ENCODE data around the gene TDRD1.

Gene TDRD1

DNA sequence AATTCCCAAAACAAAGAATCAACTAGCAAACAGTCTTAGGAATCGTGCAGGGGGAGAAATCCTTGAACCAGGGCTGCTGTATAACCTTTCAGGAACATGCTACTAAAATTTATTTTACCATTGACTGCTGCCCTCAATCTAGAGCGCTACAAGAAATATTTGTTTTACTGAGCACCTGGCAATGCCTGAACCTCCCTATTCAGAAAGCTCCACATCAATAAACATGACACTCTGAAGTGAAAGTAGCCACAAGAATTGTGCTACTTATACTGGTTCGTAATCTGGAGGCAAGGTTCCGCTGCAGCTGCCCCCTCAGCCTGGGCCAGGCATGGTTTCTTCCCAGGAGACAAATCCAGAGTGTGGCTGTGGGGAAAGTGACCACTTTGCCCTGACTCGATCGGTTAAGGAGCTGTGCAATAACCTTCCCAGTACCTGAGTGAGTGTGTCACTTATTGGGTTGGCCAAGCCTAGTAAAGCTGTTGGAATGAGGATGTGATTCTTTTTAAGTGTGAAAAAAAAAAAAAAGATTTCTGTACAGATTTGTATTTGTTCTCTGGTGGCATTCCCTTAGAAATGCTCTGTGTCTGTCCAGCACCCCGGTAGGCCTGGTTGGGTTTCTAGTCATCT, 67.6 kb downstream of the TDRD1 start:
- no peak for DNase-seq (ENCODE audit: low read depth)
- TF ChIP-seq, protein P1, sequence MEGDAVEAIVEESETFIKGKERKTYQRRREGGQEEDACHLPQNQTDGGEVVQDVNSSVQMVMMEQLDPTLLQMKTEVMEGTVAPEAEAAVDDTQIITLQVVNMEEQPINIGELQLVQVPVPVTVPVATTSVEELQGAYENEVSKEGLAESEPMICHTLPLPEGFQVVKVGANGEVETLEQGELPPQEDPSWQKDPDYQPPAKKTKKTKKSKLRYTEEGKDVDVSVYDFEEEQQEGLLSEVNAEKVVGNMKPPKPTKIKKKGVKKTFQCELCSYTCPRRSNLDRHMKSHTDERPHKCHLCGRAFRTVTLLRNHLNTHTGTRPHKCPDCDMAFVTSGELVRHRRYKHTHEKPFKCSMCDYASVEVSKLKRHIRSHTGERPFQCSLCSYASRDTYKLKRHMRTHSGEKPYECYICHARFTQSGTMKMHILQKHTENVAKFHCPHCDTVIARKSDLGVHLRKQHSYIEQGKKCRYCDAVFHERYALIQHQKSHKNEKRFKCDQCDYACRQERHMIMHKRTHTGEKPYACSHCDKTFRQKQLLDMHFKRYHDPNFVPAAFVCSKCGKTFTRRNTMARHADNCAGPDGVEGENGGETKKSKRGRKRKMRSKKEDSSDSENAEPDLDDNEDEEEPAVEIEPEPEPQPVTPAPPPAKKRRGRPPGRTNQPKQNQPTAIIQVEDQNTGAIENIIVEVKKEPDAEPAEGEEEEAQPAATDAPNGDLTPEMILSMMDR (conservative IDR thresholded peaks at IDR 0.05; ENCODE audit: control insufficient read depth, insufficient read depth, low read depth, low read length) = no peak

GRCh38 chr10:114250236-114250635, 71.1 kb downstream of the TDRD1 start:
- DNase-seq (ENCODE audit: low read depth) = no peak
- TF ChIP-seq, protein P1 (conservative IDR thresholded peaks at IDR 0.05; ENCODE audit: control insufficient read depth, insufficient read depth, low read depth, low read length) = no peak
- no peak overlapping the region for H3K4me3 ChIP-seq (ENCODE audit: control insufficient read depth, low read depth, low read length)

More for the DNA sequence above, 67.6 kb downstream of the TDRD1 start:
- H3K4me3 ChIP-seq (ENCODE audit: control insufficient read depth, low read depth, low read length) = no peak overlapping the region

DNA sequence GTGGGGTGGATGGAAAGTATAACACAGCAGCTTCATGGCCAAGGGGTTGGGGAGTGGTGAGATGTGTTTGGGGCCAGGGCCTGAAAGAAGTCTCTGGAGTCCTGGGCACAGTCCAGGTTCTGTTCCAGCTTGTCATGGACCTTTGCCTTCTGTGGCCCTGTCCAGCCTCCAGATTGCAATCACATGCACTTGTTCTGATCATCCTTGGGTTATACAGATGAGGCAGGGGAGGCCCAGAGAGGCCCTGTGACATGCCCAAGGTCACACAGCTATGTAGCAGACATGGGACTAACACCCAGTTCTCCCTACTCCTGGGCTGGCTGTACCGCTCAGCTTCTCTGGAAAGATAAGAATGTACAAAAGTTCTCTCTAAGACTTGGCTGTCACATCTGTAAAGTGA, 71.6 kb downstream of the TDRD1 start:
- no peak for DNase-seq (ENCODE audit: low read depth)
- TF ChIP-seq, protein P1 (conservative IDR thresholded peaks at IDR 0.05; ENCODE audit: control insufficient read depth, insufficient read depth, low read depth, low read length) = no peak
- no peak overlapping the region for H3K4me3 ChIP-seq (ENCODE audit: control insufficient read depth, low read depth, low read length)

GRCh38 chr10:114252092-114252491, 72.9 kb downstream of the TDRD1 start:
- H3K4me3 ChIP-seq (ENCODE audit: control insufficient read depth, low read depth, low read length) = no peak overlapping the region
- no peak for DNase-seq (ENCODE audit: low read depth)
- TF ChIP-seq, protein P1 (conservative IDR thresholded peaks at IDR 0.05; ENCODE audit: control insufficient read depth, insufficient read depth, low read depth, low read length) = no peak

GRCh38 chr10:114252883-114253282, 73.7 kb downstream of the TDRD1 start:
- no peak for DNase-seq (ENCODE audit: low read depth)
- TF ChIP-seq, protein P1 (conservative IDR thresholded peaks at IDR 0.05; ENCODE audit: control insufficient read depth, insufficient read depth, low read depth, low read length) = no peak
- H3K4me3 ChIP-seq (ENCODE audit: control insufficient read depth, low read depth, low read length) = no peak overlapping the region

- no peak overlapping the region for H3K4me3 ChIP-seq (ENCODE audit: control insufficient read depth, low read depth, low read length)
- TF ChIP-seq, protein P1 (conservative IDR thresholded peaks at IDR 0.05; ENCODE audit: control insufficient read depth, insufficient read depth, low read depth, low read length) = no peak
- DNase-seq (ENCODE audit: low read depth) = no peak
Observed at GRCh38 chr10:114255227-114255626, 76.1 kb downstream of the TDRD1 start.
